Mammary epithelial cell (primary cell): ENCODE data around the gene CST9L.

Source experiments
- EZH2 ChIP-seq: IDR thresholded peaks from 2 replicates; pipeline ENCODE4 v1.6.1; 2012; ENCODE audit warnings: low read length, inconsistent platforms, borderline replicate concordance
- TF ChIP-seq, protein P1 (sequence below), 2 donors: IDR thresholded peaks in 1 of 2; conservative IDR thresholded peaks in 1 of 2; 2 replicates each; pipeline ENCODE4 v1.5.1; 2011 to 2012; ENCODE audit warnings: inconsistent platforms in 2 of 2, low read length in 2 of 2, mild to moderate bottlenecking in 2 of 2, control low read depth in 1 of 2, low read depth in 1 of 2; ENCODE audit not compliant: insufficient read depth in 1 of 2; ENCODE audit errors: extremely low read depth in 1 of 2

GRCh38 chr20:23530937-23531567 lies 37.2 kb downstream of the CST9L start:
- TF ChIP-seq, protein P1, sequence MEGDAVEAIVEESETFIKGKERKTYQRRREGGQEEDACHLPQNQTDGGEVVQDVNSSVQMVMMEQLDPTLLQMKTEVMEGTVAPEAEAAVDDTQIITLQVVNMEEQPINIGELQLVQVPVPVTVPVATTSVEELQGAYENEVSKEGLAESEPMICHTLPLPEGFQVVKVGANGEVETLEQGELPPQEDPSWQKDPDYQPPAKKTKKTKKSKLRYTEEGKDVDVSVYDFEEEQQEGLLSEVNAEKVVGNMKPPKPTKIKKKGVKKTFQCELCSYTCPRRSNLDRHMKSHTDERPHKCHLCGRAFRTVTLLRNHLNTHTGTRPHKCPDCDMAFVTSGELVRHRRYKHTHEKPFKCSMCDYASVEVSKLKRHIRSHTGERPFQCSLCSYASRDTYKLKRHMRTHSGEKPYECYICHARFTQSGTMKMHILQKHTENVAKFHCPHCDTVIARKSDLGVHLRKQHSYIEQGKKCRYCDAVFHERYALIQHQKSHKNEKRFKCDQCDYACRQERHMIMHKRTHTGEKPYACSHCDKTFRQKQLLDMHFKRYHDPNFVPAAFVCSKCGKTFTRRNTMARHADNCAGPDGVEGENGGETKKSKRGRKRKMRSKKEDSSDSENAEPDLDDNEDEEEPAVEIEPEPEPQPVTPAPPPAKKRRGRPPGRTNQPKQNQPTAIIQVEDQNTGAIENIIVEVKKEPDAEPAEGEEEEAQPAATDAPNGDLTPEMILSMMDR (conservative IDR thresholded peaks at IDR 0.05 in 1 of 2, IDR thresholded peaks at IDR 0.05 in 1 of 2; ENCODE audit: extremely low read depth in 1 of 2, insufficient read depth in 1 of 2, low read depth in 1 of 2, low read length in 2 of 2): no peak
- no peak for TF ChIP-seq EZH2
